Adrenal gland (tissue), 12 donors: Measurements from ENCODE around the gene DPEP1. TPM values are rescaled to one million over a fixed set of nuclear protein-coding genes. Genes with fewer than 3 reads are reported as not detected.

Experiments used
- DNase-seq, 7 donors: peaks; one replicate each; pipeline ENCODE4 v3.0.0-alpha.2; 2019 to 2020
- H3K27ac ChIP-seq, 5 donors: fragments of 200-600 bp; sonication (generic) in 4 of 5; 1 replicate in 3 of 5; 2 replicates in 2 of 5; pipeline versions ENCODE4 v1.5.1 to v1.8.0; 2016 to 2020; ENCODE audit warnings: mild to moderate bottlenecking in 1 of 5
- H3K27me3 ChIP-seq: fragments of 200-600 bp; 2 replicates; pipeline ENCODE4 v1.8.0; 2021
- H3K36me3 ChIP-seq, 2 donors: fragments of 200-600 bp; replicated peaks in 1 of 2; 1 replicate in 1 of 2; 2 replicates in 1 of 2; pipeline versions ENCODE4 v1.5.1 to v1.8.0; 2018 to 2022
- H3K4me1 ChIP-seq, 2 donors: fragments of 200-600 bp; replicated peaks in 1 of 2; 1 replicate in 1 of 2; 2 replicates in 1 of 2; pipeline versions ENCODE4 v1.5.1 to v1.8.0; 2018 to 2021
- H3K4me3 ChIP-seq, 4 donors: fragments of 200-600 bp; sonication (generic) in 3 of 4; one replicate each; pipeline ENCODE4 v1.5.1; 2016 to 2018
- H3K9me3 ChIP-seq, 3 donors: fragments of 200-600 bp; sonication (generic) in 1 of 3; replicated peaks in 1 of 3; 1 replicate in 2 of 3; 2 replicates in 1 of 3; pipeline versions ENCODE4 v1.5.1 to v1.8.0; 2016 to 2021
- CTCF ChIP-seq, 6 experiments: fragments of 450-650 bp in 4 of 6; fragments of 200-600 bp in 2 of 6; sonication (generic) in 1 of 6; IDR thresholded peaks; 1 replicate in 5 of 6; 2 replicates in 1 of 6; pipeline versions ENCODE4 v1.5.1 to v1.8.0; 2016 to 2021; ENCODE audit warnings: antibody characterized with exemption in 6 of 6, mild to moderate bottlenecking in 2 of 6, moderate library complexity in 1 of 6
- POLR2A ChIP-seq, 2 donors: fragments of 450-650 bp; IDR thresholded peaks; one replicate each; pipeline ENCODE4 v1.6.1; 2017; ENCODE audit warnings: antibody characterized with exemption in 2 of 2, mild to moderate bottlenecking in 2 of 2, moderate library complexity in 1 of 2
- WGBS, 4 donors: extraction: QIAGEN DNeasy Blood & Tissue Kit in 2 of 4; methylation state at CpG; one replicate each; pipeline versions ENCODE4 v1.1.5 to v1.1.7; 2013 to 2017; 5-methylcytosine and 5-hydroxymethylcytosine counted together
- intact Hi-C, 2 donors: fragments of 100-400 bp; cut with DNase I; formaldehyde crosslinking; loops; one replicate each; pipeline versions ENCODE4 v1.14.1 to v1.15.0; 2022 to 2023
- polyA plus RNA-seq, 3 donors: library from polyadenylated mRNA; stranded (reverse); fragments of 200-250 nt in 2 of 3; fragments of 350-450 nt in 1 of 3; fragmentation: Illumina TruSeq in 1 of 3; extraction: RNeasy Lipid Tissue Mini Kit (QIAGEN cat#74804) in 1 of 3; gene quantifications; one replicate each; pipeline ENCODE4 v1.2.3, GENCODE V29; 2013 to 2014
- total RNA-seq, 9 donors: library from RNA; depleted of rRNA in 4 of 9; stranded (reverse); fragments of >200 nt in 4 of 9; fragments of 120-200 nt in 1 of 9; fragmentation: NEBNext Ultra II Directional in 1 of 9; extraction: Animal tissue kit (Norgen Biotek cat#: 25700) in 1 of 9; gene quantifications; one replicate each; pipeline versions ENCODE4 v1.1.0 to v1.2.4, GENCODE V29; 2013 to 2023
- donor health status: healthy with polysubstance abuse.
- donor health status: Bipolar disorder and iron deficiency.
- donor health status: DM: yes; HTN: yes; CAD: no.
- donor health status: DM: no; HTN: no; CAD: no.
- donor health status: DM: no; HTN: no; CAD: no.
- donor health status: DM: yes; HTN: yes; CAD: no.

The DPEP1 gene
- total and polyA plus RNA-seq, 12 donors: 0.44 to 27.3 (median 4.5) TPM

GRCh38 chr16:89602952-89603590 lies 10.4 kb upstream of the DPEP1 start:
- TF ChIP-seq CTCF (IDR thresholded peaks at IDR 0.05) (no peak), POLR2A (IDR thresholded peaks at IDR 0.05) (no peak)
- H3K9me3 ChIP-seq: no peaks in the 10 kb centered on the region
- H3K36me3 ChIP-seq: no peaks in the 10 kb centered on the region
- no peak overlapping the region for H3K27ac ChIP-seq
- WGBS, 4 donors: 40 to 67% (median 65%) methylated on average over 2 to 5 of the region's 5 CpGs
- no peaks in the 10 kb centered on the region for H3K27me3 ChIP-seq
- no peak overlapping the region for H3K4me3 ChIP-seq
- intact Hi-C loops: no loop called here
- no peaks in the 10 kb centered on the region for H3K4me1 ChIP-seq
- DNase-seq: no peak

- intact Hi-C loops: no loop called here
- no peak for DNase-seq
- no peaks in the 10 kb centered on the region for H3K36me3 ChIP-seq
- no peaks in the 10 kb centered on the region for H3K9me3 ChIP-seq
- H3K4me1 ChIP-seq: no peaks in the 10 kb centered on the region
- no peaks in the 10 kb centered on the region for H3K27me3 ChIP-seq
- H3K4me3 ChIP-seq: no peak overlapping the region
- TF ChIP-seq POLR2A (IDR thresholded peaks at IDR 0.05) (no peak), CTCF (IDR thresholded peaks at IDR 0.05) (no peak)
- no peak overlapping the region for H3K27ac ChIP-seq
- 59 to 83% (median 71%) methylated on average over 8 to 16 of the region's 16 CpGs for WGBS, 4 donors
Measured at GRCh38 chr16:89604764-89605163, 8.7 kb upstream of the DPEP1 start.

GRCh38 chr16:89605186-89605970 lies 8.1 kb upstream of the DPEP1 start:
- 77 to 86% (median 81%) methylated on average over 13 to 34 of the region's 34 CpGs for WGBS, 4 donors
- Histone ChIP-seq H3K36me3 (no peaks in the 10 kb centered on the region), H3K4me1 (no peaks in the 10 kb centered on the region), H3K9me3 (no peaks in the 10 kb centered on the region), H3K4me3 (no peak overlapping the region), H3K27ac (no peak overlapping the region), H3K27me3 (no peaks in the 10 kb centered on the region)
- TF ChIP-seq POLR2A (IDR thresholded peaks at IDR 0.05) (no peak), CTCF (IDR thresholded peaks at IDR 0.05) (no peak)
- no peak for DNase-seq
- intact Hi-C loops: no loop called here

- Histone ChIP-seq H3K9me3 (no peaks in the 10 kb centered on the region), H3K27me3 (no peaks in the 10 kb centered on the region), H3K4me3 (no peak overlapping the region), H3K36me3 (no peaks in the 10 kb centered on the region), H3K4me1 (no peaks in the 10 kb centered on the region), H3K27ac (no peak overlapping the region)
- TF ChIP-seq CTCF (IDR thresholded peaks at IDR 0.05) (no peak), POLR2A (IDR thresholded peaks at IDR 0.05) (no peak)
- no peak for DNase-seq
- WGBS, 4 donors: 80 to 86% (median 83%) methylated on average over 3 to 9 of the region's 9 CpGs
- intact Hi-C loops: no loop called here
Measured at GRCh38 chr16:89606006-89606405, 7.4 kb upstream of the DPEP1 start.
